K562 (cell line): ENCODE measurements around the gene HMX2. TPM values are rescaled to one million over a fixed set of nuclear protein-coding genes. Genes with fewer than 3 reads are reported as not detected.

Experiments used
- ATAC-seq: fragments of 200-7000 bp; cut with Tn5 transposase; 3 replicates; pipeline ENCODE4 v1.9.1; 2020; ENCODE audit warnings: moderate library complexity
- BruUV-seq: library from RNA; stranded (reverse); fragments of 400-500 nt; replicated peaks from 2 replicates; lab custom pipeline; 2021; lab: Mats Ljungman, UMichigan
- CTCF ChIA-PET: fragments of 300-600 bp; formaldehyde crosslinking; extraction: SDS; loops from one replicate; lab custom pipeline; 2021; ENCODE audit warnings: low intra/inter-chr PET ratio; lab: Yijun Ruan, JAX
- POLR2A ChIA-PET: fragments of 300-600, 350-650 bp; sonication (Branson Sonifier 250); formaldehyde crosslinking; extraction: SDS; loops from one replicate; lab custom pipeline; 2021; ENCODE audit warnings: antibody characterized with exemption, inconsistent platforms; lab: Yijun Ruan, JAX
- DNase-seq, 4 experiments: peaks; one replicate each; pipeline versions ENCODE4 v3.0.0 to v3.0.0-alpha.2; 2011 to 2018; ENCODE audit warnings: low spot score in 3 of 4, mixed read lengths in 3 of 4; ENCODE audit errors: extremely low read depth in 1 of 4
- FAIRE-seq: peaks from 2 replicates; lab custom pipeline; 2011; peaks lifted over from hg19 to GRCh38; lab: Jason Lieb, UNC
- H2AFZ ChIP-seq: 2 replicates; pipeline ENCODE4 v1.6.0; 2011; ENCODE audit warnings: low read depth, low read length, control low read depth, inconsistent platforms
- H3K27ac ChIP-seq: fragments of 200-600 bp; 3 replicates; pipeline ENCODE4 v1.8.0; 2011; ENCODE audit warnings: low read depth, mild to moderate bottlenecking, control low read depth, inconsistent platforms, low read length, moderate library complexity, mixed read lengths; ENCODE audit errors: extremely low read depth
- H3K27me3 ChIP-seq, 2 experiments: fragments of 300-600 bp in 1 of 2; 2 replicates in 1 of 2; 3 replicates in 1 of 2; pipeline versions ENCODE4 v1.6.0 to v1.8.0; 2011; ENCODE audit warnings: inconsistent platforms in 2 of 2, low read length in 2 of 2, mild to moderate bottlenecking in 1 of 2, mixed read lengths in 1 of 2, moderate library complexity in 1 of 2; ENCODE audit not compliant: control insufficient read depth in 2 of 2, insufficient read depth in 2 of 2
- H3K36me3 ChIP-seq: fragments of 300-600 bp; 3 replicates; pipeline ENCODE4 v1.8.0; 2011; ENCODE audit warnings: mild to moderate bottlenecking, low read length, inconsistent platforms; ENCODE audit not compliant: control insufficient read depth, insufficient read depth
- H3K4me1 ChIP-seq, 2 experiments: fragments of 200-600 bp in 1 of 2; replicated peaks in 1 of 2; 2 replicates in 1 of 2; 3 replicates in 1 of 2; pipeline versions ENCODE4 v1.5.1 to v1.8.0; 2011; ENCODE audit warnings: inconsistent platforms in 2 of 2, low read length in 2 of 2, mild to moderate bottlenecking in 1 of 2, mixed read lengths in 1 of 2, moderate library complexity in 1 of 2; ENCODE audit not compliant: control insufficient read depth in 2 of 2, insufficient read depth in 2 of 2
- H3K4me2 ChIP-seq: 2 replicates; pipeline ENCODE4 v1.6.1; 2011; ENCODE audit warnings: low read length, control low read depth, inconsistent platforms, mixed read lengths; ENCODE audit not compliant: insufficient read depth
- H3K4me3 ChIP-seq: fragments of 200-600 bp; sonication (generic), shearing (Covaris generic); 2 replicates; pipeline ENCODE4 v1.5.1; 2016; ENCODE audit warnings: control low read depth, inconsistent platforms
- H3K79me2 ChIP-seq: fragments of 200-600 bp; 3 replicates; pipeline ENCODE4 v1.8.0; 2011; ENCODE audit warnings: low read length, inconsistent platforms; ENCODE audit not compliant: control insufficient read depth, insufficient read depth
- H3K9ac ChIP-seq, 2 experiments: 2 replicates each; pipeline versions ENCODE4 v1.6.0 to v1.6.1; 2011; ENCODE audit warnings: low read depth in 2 of 2, low read length in 2 of 2, control low read depth in 1 of 2, inconsistent platforms in 1 of 2, mild to moderate bottlenecking in 1 of 2, mixed read lengths in 1 of 2; ENCODE audit not compliant: insufficient read depth in 1 of 2
- H3K9me1 ChIP-seq: one replicate; pipeline ENCODE4 v1.6.0; 2011; ENCODE audit warnings: inconsistent platforms, mild to moderate bottlenecking, low read length, moderate library complexity; ENCODE audit not compliant: control insufficient read depth, insufficient read depth
- H3K9me3 ChIP-seq: replicated peaks from 2 replicates; pipeline ENCODE4 v1.5.1; 2011; ENCODE audit warnings: low read depth, low read length, inconsistent platforms; ENCODE audit not compliant: control insufficient read depth, insufficient read depth
- H4K20me1 ChIP-seq: replicated peaks from 2 replicates; pipeline ENCODE4 v1.6.1; 2011; ENCODE audit warnings: low read length, inconsistent platforms, mixed read lengths; ENCODE audit not compliant: control insufficient read depth, insufficient read depth
- FOXO4 ChIP-seq: fragments of 450-650 bp; formaldehyde crosslinking; IDR thresholded peaks from 2 replicates; pipeline ENCODE4 v1.4.0; 2020; ENCODE audit warnings: mild to moderate bottlenecking, moderate library complexity
- KLF10 ChIP-seq: fragments of 250-450 bp; sonication (Bioruptor Pico); IDR thresholded peaks from 2 replicates; pipeline ENCODE4 v1.6.1; 2021; ENCODE audit warnings: matching md5 sums
- NEUROD1 ChIP-seq: fragments of 150-350 bp; IDR thresholded peaks from 2 replicates; pipeline ENCODE4 v1.6.1; 2014; ENCODE audit warnings: borderline replicate concordance, low read length, low read depth; ENCODE audit not compliant: partially characterized antibody
- NFYB ChIP-seq: IDR thresholded peaks from 2 replicates; pipeline ENCODE4 v1.6.1; 2011; ENCODE audit warnings: mild to moderate bottlenecking, moderate library complexity; ENCODE audit not compliant: insufficient read length; ENCODE audit errors: extremely low read depth
- NR2C1 ChIP-seq, 2 experiments: fragments of 450-650 bp; IDR thresholded peaks; 2 replicates each; pipeline ENCODE4 v1.6.1; 2017; ENCODE audit warnings: mild to moderate bottlenecking in 2 of 2, antibody characterized with exemption in 1 of 2, inconsistent platforms in 1 of 2, missing compliant biosample characterization in 1 of 2, missing genetic modification characterization in 1 of 2
- RAD51 ChIP-seq: fragments of 450-650 bp; IDR thresholded peaks from 2 replicates; pipeline ENCODE4 v1.7.1; 2016; ENCODE audit warnings: low read depth, mild to moderate bottlenecking, borderline replicate concordance
- RFX5 ChIP-seq: IDR thresholded peaks from 2 replicates; pipeline ENCODE4 v1.6.1; 2011; ENCODE audit warnings: low read depth, mild to moderate bottlenecking, improper control_type of control experiment, low read length
- RREB1 ChIP-seq: fragments of 250-450 bp; sonication (Bioruptor Pico); IDR thresholded peaks from 2 replicates; pipeline ENCODE4 v1.4.0; 2020
- TAF7 ChIP-seq: fragments of 450-650 bp; IDR thresholded peaks from 2 replicates; pipeline ENCODE4 v1.6.1; 2016; ENCODE audit warnings: missing genetic modification characterization, missing compliant biosample characterization
- ZBTB33 ChIP-seq: sonication (generic); formaldehyde crosslinking; IDR thresholded peaks from 2 replicates; pipeline ENCODE4 v1.8.1; 2023; ENCODE audit warnings: mild to moderate bottlenecking, missing genetic modification reagents
- ZNF212 ChIP-seq: fragments of 450-650 bp; formaldehyde crosslinking; IDR thresholded peaks from 2 replicates; pipeline ENCODE4 v1.4.0; 2020; ENCODE audit warnings: mild to moderate bottlenecking
- WGBS: fragments of 100-300 bp; shearing (Covaris generic); methylation state at CpG from one replicate; pipeline ENCODE4 v1.1.6; 2016; ENCODE audit warnings: low coverage, mixed read lengths; ENCODE audit not compliant: insufficient coverage; ENCODE audit errors: missing lambda C conversion rate; 5-methylcytosine and 5-hydroxymethylcytosine counted together
- in situ Hi-C: fragments of 300-500 bp; cut with MboI; formaldehyde crosslinking; loops from 4 replicates; pipeline ENCODE4 v1.15.0; 2018; ENCODE audit warnings: inconsistent platforms, mixed read lengths
- intact Hi-C: fragments of 100-400 bp; cut with micrococcal nuclease; formaldehyde crosslinking; loops from 2 replicates; pipeline ENCODE4 v1.14.2; 2022
- polyA plus RNA-seq, 8 experiments: library from polyadenylated mRNA; depleted of rRNA in 4 of 8; stranded (reverse) in 5 of 8; unstranded in 3 of 8; fragments of >200 nt; fragmentation: Nextera tagmentation in 2 of 8; fragmentation: Illumina TruSeq in 1 of 8; extraction: Ambion mirVana in 2 of 8; extraction: Trizol in 1 of 8; gene quantifications; 2 replicates each; pipeline versions ENCODE4 v1.2.1 to v1.2.3, GENCODE V29; 2011 to 2014; ENCODE audit warnings: inconsistent platforms in 1 of 8, missing spikeins in 1 of 8
- total RNA-seq, 7 experiments: library from RNA; depleted of rRNA in 6 of 7; stranded (reverse); fragments of >200 nt in 6 of 7; fragmentation: Illumina TruSeq in 2 of 7; extraction: Trizol in 2 of 7; gene quantifications; 2 replicates each; pipeline versions ENCODE4 v1.2.1 to v1.2.3, GENCODE V29; 2011 to 2021; ENCODE audit warnings: low replicate concordance in 1 of 7

HMX2 gene
- total and polyA plus RNA-seq, 9 of the 15 experiments (the other 6 are each of a cell fraction or from before 2014, with no cell fraction given) = 0.07 to 0.58 (median 0.09) TPM; not detected in 2

GRCh38 chr10:123119081-123119480 lies 28.9 kb upstream of the HMX2 start:
- Histone ChIP-seq H3K9me1 (no peaks in the 10 kb centered on the region), H3K79me2 (no peaks in the 10 kb centered on the region), H3K27me3 (peaks cover 4 to 29% of the 10 kb centered on the region in 2 experiments; a peak in 3 of 5 replicates), H3K9ac (no peak overlapping the region), H3K4me3 (no peak overlapping the region), H3K9me3 (no peaks in the 10 kb centered on the region), H3K36me3 (no peaks in the 10 kb centered on the region), H3K4me2 (no peak overlapping the region), H3K4me1 (peaks cover 0 to 3% of the 10 kb centered on the region in 2 experiments; a peak in 2 of 5 replicates), H4K20me1 (no peaks in the 10 kb centered on the region), H2AFZ (no peak overlapping the region), H3K27ac (no peak overlapping the region)
- FAIRE-seq (no peak), ATAC-seq (no peak), DNase-seq (no peak)
- ChIA-PET CTCF (no interaction called here), POLR2A (interaction anchor here (0.9 kb wide), 1 partner anchor 13 kb away, joined by 3 read pairs; no protein-coding TSS in a partner anchor)
- TF ChIP-seq NFYB (no peak), TAF7 (tag) (no peak), RREB1 (no peak), RAD51 (no peak), FOXO4 (CRISPR knock-in tag) (no peak), NR2C1 (IDR thresholded peaks at IDR 0.05) (no peak), NR2C1 (tag; IDR thresholded peaks at IDR 0.05) (no peak), RFX5 (no peak), NEUROD1 (no peak), ZBTB33 (CRISPR knock-in tag) (no peak), ZNF212 (CRISPR knock-in tag) (no peak), KLF10 (CRISPR knock-in tag) (no peak)
- intact Hi-C loops = no loop called here
- in situ Hi-C loops = no loop called here
- no TSS peak for BruUV-seq
- WGBS = 0% methylated on average over 2 of the region's 8 CpGs
